Measurements from ENCODE around the gene RANBP3L. TPM values are rescaled to one million over a fixed set of nuclear protein-coding genes. Genes with fewer than 3 reads are reported as not detected.
"Not testable (repeated sequence)": the region's sequence is repeated elsewhere in the genome, so short reads cannot be mapped to it uniquely, and the experiment has no call there.

RANBP3L gene
- total RNA-seq, 4 donors from 2014 or later = 0.51 to 4.0 (median 1.0) TPM

DNA sequence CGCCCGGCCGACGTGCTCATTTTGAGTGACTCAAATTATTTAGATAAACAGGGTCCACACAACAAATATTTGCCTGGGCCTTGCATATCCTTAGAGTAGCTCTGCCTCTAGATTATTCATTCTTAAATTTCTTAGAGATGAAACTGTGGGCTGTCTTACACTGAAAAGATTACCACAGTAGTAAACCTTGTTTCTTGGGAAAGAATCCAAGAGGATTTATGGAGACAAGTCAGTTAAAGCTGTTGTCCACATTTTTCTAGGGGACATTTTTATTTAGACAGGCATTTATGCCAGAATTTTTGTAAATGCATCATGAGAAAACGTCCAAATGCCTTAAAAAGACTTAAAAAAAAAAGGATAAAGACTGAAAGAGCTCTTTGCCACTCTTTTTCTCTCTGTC, 32.6 kb upstream of the RANBP3L start:
- DNase-seq = no peak
- Histone ChIP-seq H3K27me3 (no peaks in the 10 kb centered on the region), H3K9me3 (no peaks in the 10 kb centered on the region), H3K36me3 (no peaks in the 10 kb centered on the region), H3K27ac (no peak overlapping the region), H3K4me3 (no peak overlapping the region), H3K4me1 (no peaks in the 10 kb centered on the region)
- TF ChIP-seq, protein P1, sequence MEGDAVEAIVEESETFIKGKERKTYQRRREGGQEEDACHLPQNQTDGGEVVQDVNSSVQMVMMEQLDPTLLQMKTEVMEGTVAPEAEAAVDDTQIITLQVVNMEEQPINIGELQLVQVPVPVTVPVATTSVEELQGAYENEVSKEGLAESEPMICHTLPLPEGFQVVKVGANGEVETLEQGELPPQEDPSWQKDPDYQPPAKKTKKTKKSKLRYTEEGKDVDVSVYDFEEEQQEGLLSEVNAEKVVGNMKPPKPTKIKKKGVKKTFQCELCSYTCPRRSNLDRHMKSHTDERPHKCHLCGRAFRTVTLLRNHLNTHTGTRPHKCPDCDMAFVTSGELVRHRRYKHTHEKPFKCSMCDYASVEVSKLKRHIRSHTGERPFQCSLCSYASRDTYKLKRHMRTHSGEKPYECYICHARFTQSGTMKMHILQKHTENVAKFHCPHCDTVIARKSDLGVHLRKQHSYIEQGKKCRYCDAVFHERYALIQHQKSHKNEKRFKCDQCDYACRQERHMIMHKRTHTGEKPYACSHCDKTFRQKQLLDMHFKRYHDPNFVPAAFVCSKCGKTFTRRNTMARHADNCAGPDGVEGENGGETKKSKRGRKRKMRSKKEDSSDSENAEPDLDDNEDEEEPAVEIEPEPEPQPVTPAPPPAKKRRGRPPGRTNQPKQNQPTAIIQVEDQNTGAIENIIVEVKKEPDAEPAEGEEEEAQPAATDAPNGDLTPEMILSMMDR (IDR thresholded peaks at IDR 0.05) = no peak
- TF ChIP-seq POLR2A (IDR thresholded peaks at IDR 0.05) = no peak
- intact Hi-C loops (cut with DNase I; ENCODE audit: low total_unique reads) = no loop called here

DNA sequence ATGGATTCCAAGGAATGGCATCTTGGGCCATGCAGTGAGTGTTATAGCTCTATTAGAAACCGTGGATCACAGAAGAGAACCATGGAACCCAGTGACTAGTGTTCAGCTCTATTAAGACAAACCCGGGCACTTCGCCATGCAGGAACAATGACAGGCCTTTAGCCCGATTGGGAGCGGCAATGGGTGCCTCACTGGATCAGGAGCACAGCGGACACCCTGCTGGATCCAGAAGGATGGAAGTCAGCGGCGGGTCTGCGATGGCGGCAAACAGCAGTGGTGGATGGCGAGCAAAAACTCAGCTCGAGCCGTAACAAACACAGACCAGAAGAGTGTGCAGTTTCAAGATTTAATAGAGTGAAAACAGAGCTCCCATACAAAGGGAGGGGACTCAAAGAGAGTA, 31.0 kb upstream of the RANBP3L start:
- DNase-seq; H3K36me3 ChIP-seq; H3K27me3 ChIP-seq; H3K4me1 ChIP-seq; H3K9me3 ChIP-seq; H3K27ac ChIP-seq; intact Hi-C loops (cut with DNase I; ENCODE audit: low total_unique reads); H3K4me3 ChIP-seq: not testable (repeated sequence)

DNA sequence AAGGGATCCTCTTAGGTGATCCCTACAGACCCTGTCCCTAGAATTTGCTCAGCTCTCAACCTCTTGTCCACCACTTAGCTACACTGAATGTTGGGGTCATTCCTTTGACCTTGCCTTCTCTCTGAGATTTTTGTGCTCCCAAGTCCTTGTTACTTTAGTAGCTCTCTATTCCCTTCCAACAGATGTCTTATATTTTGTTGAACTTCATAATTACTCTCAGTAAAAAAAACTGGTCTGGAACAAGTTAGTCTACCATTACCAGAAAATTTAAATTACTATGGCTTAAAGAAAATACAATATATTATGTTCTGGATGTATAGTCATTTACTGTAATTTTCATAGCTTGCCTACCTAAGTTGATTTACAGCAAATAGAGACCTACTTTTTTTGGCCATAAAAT, 23.5 kb upstream of the RANBP3L start:
- no peaks in the 10 kb centered on the region for H3K36me3 ChIP-seq
- H3K4me3 ChIP-seq = no peak overlapping the region
- no peaks in the 10 kb centered on the region for H3K4me1 ChIP-seq
- no peaks in the 10 kb centered on the region for H3K27me3 ChIP-seq
- H3K9me3 ChIP-seq = no peaks in the 10 kb centered on the region
- no peak for DNase-seq
- TF ChIP-seq, protein P1 (IDR thresholded peaks at IDR 0.05) = no peak
- TF ChIP-seq POLR2A (IDR thresholded peaks at IDR 0.05) = no peak
- intact Hi-C loops (cut with DNase I; ENCODE audit: low total_unique reads) = no loop called here
- H3K27ac ChIP-seq = no peak overlapping the region

DNA sequence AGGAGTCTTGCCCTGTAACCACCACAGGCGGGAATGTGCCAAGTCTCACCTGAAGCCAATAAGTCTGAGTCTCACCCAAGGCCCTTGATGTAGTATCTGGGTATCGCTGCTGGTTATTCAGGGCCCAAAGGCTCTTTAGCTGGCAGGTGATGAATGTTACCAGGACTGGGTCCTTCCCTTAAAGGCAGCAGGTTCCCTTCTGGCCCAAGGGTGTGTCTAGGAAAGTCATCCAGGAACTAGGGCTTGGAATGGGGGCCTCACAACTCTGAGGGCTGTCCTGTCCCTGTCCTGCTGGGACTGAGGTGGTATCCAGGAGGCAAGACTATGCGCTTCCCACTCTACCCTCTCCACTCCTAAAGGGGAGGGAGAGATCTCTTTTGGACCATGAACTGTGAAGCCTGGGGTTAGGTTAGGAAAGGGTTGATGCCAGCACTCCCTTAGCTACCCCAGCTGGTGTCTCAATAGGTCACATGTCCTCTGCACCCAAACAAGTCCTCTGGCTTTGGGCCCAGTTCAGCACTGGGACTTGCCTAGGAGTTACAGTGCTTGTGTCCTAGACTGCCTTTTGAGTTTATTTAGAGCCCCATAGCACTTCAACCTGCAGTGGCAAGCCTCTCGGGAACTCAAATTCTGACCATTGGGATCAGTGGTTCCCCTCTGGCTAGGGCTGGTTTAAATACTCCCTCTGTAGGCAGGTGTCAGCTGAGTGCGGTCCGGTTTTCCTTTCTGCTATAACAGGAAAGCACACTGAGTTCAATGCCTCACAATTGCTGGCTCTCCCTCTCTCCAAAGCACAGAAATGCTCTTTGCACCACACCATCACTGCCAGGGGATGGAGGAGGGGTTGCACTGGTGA, 22.5 kb upstream of the RANBP3L start:
- H3K4me3 ChIP-seq = no peak overlapping the region
- intact Hi-C loops (cut with DNase I; ENCODE audit: low total_unique reads) = no loop called here
- no peaks in the 10 kb centered on the region for H3K4me1 ChIP-seq
- H3K9me3 ChIP-seq = no peaks in the 10 kb centered on the region
- H3K36me3 ChIP-seq = no peaks in the 10 kb centered on the region
- TF ChIP-seq, protein P1 (IDR thresholded peaks at IDR 0.05) = no peak
- TF ChIP-seq POLR2A (IDR thresholded peaks at IDR 0.05) = no peak
- H3K27ac ChIP-seq = no peak overlapping the region
- no peak for DNase-seq
- H3K27me3 ChIP-seq = no peaks in the 10 kb centered on the region

DNA sequence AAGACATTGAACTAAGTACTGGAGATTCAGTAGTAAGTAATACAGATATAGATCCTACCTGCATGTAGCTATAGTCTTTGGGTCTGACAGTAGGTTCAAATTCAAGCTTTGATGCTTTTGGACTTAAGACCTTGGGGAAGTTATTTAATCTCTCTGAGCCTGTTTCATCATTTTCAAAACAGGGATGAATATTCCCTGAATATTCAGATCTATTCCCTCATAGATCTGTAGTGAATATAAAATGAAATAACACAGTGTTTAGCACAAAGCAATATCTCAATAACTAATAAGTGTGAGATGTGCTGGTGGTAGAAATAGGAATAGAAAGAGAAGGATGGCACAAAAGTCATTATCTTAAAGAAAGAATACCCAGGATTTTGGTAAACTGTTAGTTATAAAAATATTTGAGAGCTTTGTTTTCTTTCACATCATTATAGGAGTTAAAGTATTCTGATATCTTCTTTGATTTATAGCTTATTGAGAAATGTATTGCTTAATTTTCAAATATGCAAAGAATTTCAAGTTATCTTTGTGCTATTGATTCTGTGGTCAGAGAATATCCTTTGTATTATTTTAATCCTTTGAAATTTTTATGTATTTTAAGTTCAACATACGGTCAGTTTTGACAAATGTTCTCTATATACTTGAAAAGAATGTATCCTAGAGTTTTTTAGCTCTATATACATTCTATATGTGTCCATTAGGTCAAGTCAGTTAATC, 11.4 kb upstream of the RANBP3L start:
- no peaks in the 10 kb centered on the region for H3K9me3 ChIP-seq
- no peaks in the 10 kb centered on the region for H3K27me3 ChIP-seq
- no peaks in the 10 kb centered on the region for H3K4me1 ChIP-seq
- no peaks in the 10 kb centered on the region for H3K36me3 ChIP-seq
- H3K27ac ChIP-seq = no peak overlapping the region
- intact Hi-C loops (cut with DNase I; ENCODE audit: low total_unique reads) = no loop called here
- H3K4me3 ChIP-seq = no peak overlapping the region
- DNase-seq = no peak
- no peak for TF ChIP-seq POLR2A (IDR thresholded peaks at IDR 0.05)
- TF ChIP-seq, protein P1 (IDR thresholded peaks at IDR 0.05) = no peak

Measured in uterus (tissue), 4 donors.